HG02943 (cell line): ENCODE results near the gene HOXA11.

ENCODE experiments used
- ATAC-seq: cut with Tn5 transposase; IDR thresholded peaks from one replicate; pipeline ENCODE4 v1.9.1; 2021; ENCODE audit warnings: mild to moderate bottlenecking, low read depth, moderate library complexity; ENCODE audit not compliant: unreplicated experiment

The HOXA11 gene

DNA sequence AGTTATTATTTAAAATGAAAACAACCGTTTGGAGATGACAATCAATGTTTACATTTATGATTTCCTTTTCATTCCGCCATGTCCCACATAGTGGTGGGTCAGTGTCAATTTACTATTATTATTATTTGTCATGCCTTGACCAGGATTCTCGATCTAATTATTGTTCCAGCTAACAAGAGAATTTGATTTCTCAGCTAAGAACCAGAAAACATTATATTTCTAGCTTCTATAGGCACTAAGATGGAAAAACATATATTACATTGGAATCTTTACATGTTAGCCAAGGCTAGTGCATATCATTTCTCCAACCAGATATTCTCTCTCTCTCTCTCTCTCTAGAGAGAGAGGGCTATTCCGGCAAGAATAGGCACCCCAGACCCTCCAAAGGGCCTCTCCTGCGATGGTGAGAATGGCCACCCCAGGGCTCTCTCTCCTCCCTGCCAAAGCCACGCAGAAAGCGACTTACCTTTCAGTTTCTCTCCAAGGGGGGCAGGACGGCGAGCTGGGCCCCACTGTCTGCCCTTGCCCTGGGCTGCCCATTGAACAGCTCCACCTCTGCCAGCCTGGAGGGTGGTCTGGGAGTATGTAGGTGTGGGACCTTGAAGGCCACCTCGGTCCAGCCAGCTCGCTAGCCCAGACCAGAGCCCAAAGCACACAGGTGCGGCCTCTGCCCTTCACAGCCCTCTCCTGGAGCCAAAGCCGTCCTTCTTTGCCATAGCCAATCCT is 35.0 kb downstream of the HOXA11 start:
- peak; percentile 9 for ATAC-seq

DNA sequence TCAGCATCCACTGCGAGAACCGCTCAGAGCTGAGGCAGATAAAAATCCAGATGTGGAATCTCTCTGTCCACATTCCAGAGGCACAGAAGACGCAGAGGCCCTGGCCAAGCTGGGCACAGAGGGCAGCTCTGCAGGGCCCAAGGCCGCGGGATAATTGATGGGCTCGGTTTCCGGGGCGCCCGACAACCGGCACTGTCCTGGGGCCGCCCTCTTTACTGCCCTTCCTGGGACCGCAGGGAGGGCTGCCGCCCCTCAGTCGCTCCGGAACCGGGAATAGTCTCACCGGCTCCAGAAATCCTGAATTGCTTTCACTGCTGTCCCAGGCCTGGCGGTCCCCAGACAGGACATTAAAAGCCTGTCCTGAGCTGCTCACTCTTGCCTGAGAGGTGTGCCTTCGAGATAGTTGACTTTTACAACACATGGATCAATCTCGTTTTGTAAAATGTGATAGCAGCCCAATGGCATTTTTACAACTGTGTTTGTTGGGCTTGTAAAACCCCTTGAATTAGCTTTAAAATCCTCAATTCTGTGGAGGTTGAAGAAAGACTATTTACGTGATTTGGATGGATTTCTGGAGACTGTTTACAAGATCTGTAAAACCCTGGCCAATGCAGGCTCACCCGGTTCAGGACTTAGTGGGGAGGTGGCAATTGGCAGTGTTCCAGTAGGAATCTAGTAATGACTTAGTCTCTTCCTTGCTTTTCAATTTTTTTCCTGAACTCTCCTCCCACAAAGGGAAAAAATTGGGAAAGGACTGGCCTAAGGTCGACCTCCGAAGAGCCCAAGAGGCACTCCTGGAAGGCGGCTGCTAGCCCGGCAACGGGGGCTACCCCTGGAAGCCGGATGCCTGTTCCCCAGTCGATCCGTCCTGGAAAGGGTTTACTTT is 36.0 kb downstream of the HOXA11 start:
- ATAC-seq, result no peak

DNA sequence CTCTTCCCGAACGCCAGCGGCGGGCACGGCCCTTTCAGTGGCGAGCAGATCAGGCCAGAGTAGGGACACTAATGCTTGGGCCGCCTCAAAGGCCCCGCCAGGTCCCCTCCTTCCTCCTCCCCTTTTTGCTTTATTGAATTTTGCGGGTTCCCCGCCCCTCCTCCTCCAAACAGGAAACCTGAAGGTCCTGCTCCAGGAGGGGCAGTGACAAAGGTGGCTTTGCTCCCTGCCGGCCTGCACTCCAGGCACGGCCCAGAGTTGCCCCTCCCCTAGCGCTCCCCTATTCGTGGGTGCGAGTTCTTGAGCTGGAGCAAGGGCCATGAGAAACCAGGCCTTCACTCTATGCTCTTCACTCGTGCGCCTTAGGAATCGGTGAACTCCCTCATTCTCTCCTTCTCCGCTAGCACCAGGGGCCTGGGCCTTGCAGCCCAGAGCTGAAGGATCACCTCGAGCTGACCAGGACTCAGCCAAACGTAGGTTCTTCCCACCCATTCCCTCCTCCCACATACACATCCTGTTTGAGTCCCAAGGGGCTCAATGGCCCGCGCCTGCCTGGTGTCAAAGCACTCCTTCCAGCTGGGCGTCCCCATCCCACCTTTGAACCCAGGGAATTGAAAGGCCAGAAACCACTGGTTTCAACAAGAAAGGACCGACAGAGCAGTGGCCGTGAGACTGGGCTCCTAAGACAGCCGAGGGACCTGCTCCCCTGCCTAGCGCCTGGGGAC is 36.8 kb downstream of the HOXA11 start:
- no peak for ATAC-seq

DNA sequence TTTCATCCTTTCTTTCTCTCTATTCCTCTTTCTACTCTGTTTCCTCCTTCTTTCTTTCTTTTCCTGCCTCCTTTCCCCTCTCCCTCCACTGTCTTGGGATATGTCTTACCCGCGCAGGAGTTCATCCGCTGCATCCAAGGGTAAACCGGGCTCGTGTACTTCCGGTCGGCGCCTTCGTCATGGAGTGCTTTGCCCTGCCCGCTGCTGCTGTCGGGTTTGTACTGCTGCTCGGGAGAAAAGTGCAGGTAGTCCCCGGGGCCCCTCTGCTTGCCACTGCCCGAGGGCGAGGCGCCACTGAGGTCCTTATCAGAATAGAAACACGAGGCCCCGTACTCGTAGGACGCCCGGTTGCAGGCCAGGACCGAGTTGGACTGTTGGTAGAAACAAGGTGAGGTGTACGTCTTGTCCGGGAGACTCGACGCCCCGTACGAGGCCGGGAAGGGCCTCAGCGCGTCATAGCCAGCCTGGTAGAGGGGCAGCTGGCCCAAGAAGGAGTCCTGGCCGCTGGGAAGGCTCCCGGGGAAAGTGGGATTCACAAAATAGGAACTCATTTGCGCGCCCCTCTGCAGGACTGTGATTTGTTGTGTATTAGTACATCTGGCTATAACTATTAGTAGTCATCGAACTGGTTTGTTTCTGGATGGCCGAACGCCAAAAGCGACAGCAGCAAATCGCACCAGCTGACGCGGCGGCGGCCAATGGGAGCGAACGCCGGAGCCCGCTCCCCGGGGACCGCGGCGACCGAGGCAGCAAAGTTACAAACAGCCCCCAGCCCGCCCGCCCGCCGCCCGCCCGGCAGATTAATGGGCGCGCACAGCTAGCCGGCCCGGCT is 37.6 kb downstream of the HOXA11 start, which contains the start of gene HOXA6:
Gene HOXA6, minus strand, starts transcription at position 576 of the 832 bp plus-strand sequence. Its CDS starts 25 bp downstream, at position 551.
- ATAC-seq, result no peak

DNA sequence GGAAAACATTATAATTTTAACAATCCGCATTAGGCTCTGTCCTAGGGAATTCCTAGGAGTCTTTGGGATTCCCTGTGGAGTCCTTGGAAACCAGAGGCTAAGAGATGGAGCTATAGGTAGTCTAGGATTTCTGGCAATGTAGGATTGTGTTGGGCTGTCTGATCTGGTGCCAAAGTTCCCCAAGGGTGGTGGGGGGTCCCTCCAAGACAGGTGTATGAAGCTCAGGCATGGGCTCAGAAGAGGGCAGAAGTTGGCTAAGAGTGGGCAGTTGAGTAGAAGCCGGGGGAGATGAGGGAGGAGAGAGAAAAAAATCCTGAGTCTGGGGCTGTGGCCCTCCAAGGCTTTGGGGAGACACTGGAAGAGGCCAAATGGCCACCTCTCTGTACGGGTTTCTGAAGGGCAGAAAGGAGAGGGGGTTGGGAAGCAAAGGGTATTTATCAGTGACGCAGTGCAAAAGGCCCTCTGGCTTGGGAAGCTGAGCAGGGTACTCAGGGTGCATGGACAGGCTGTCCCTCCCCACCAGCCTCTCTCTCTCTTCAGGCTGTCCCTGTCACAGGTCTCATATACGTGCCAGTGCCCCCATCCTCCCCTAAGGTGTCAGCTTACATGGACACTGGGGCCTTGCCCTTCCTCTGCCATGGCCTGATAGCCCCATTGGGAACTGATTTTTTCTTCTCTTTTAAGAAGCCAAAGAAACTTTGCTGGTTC is 38.4 kb downstream of the HOXA11 start:
- ATAC-seq, result no peak

DNA sequence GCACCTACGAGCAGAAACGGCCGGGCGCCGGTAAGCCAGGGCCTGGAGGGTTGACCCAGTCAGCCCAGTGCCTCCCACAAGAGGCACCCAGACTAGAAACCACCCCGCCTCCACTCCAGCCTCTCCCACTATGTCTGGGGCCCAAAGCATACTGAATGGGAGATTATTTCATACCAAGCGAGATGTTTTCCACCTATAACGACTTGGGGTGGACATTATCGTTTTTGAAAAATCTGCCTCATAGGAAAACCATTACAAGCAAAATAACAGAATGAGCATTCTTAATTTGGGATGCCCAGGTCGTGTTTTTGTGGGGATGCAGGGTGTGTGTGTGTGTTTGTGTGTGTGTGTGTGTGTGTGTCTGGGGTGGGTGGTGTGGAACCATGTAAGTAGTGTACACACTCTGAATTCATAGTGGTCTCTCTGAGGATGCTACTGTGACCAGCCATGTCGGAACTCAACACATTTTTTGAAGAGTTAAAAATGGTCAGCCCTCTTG is 39.1 kb downstream of the HOXA11 start:
- no peak for ATAC-seq

DNA sequence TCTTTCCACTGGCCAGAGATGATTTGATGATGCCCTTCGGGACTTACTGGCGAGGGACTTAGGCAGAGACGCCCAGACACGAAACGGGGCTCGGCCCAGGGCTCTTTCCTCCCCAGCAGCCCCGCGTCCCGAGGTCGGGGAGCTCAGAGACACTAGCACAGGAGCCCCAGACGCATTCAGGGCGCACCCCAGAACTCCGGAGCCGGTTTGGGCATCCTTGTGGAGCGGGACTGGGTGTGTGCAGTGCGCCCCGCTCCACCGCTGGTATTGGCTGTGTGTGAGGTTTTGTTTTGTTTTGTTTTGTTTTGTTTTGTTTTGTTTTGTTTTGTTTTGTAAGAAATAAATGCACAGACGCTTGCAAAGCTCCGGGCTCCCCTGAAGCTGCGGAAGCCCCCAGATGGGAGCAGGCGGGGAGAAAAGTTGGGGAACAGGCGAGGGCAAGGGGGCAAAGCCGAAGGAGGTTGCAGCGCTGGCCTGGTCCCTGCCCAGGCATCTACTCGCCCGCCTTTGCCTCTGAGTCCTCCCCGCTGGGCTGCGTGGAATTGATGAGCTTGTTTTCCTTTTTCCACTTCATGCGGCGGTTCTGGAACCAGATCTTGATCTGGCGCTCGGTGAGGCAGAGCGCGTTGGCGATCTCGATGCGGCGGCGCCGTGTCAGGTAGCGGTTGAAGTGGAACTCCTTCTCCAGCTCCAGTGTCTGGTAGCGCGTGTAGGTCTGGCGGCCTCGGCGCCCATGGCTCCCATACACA is 39.7 kb downstream of the HOXA11 start:
- ATAC-seq, result no peak

DNA sequence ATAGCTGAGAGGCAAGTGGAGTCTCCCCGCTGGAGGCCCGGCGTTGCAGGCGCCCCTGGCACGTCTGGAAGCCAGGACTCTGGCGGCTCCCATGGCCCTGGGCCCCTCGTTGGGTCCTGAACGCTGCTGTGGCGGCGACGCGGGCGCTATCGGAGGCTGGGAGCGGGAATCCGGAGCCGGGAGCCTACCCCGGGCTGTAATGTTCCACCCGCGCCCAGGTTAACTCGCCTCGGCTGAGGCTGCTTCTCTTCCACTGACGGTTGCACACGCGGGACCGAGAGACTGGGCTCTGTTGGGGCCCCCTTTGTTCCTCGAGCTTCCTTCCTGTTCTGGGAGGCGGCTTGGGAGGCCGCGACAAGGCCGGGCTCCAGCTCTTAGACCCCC is 40.3 kb downstream of the HOXA11 start:
- no peak for ATAC-seq

DNA sequence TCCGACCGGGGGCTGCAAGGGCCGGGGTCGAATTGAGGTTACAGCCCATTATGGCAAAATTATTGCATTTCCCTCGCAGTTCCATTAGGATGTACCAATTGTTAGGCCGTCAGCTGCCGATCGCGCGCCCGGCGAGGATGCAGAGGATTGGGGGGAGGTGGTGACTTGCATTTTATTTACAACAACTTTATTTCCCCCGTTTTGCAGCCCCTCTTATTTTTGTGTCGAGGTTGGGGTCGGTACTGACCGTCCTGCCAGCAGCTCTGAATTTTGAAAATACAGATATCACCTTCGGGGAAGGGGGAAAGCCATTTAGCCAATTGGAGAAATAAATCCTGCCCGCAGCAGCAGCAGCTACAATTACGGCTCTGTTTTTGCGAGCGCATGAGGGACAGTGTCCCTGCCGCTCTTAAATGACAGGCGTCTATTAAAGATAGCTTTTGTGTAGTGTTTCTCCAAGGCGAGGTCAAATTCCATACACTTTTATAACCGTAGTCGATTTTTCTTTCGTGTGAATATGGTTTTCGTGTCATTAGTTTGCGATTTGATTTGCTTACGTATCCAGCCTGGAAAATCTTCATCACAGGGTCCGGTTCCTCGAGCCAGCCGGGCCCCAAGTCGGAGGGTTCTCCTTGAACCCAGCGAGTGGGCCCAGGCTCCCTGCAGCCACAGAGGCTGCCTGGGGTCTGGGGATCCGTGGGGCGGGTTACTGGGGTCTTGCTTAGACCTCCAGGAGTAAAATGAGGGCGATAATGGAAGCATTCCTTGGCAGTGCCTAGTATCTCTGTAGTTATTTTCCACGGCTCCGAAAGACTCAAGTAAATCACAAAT is 40.9 kb downstream of the HOXA11 start:
- no peak for ATAC-seq

DNA sequence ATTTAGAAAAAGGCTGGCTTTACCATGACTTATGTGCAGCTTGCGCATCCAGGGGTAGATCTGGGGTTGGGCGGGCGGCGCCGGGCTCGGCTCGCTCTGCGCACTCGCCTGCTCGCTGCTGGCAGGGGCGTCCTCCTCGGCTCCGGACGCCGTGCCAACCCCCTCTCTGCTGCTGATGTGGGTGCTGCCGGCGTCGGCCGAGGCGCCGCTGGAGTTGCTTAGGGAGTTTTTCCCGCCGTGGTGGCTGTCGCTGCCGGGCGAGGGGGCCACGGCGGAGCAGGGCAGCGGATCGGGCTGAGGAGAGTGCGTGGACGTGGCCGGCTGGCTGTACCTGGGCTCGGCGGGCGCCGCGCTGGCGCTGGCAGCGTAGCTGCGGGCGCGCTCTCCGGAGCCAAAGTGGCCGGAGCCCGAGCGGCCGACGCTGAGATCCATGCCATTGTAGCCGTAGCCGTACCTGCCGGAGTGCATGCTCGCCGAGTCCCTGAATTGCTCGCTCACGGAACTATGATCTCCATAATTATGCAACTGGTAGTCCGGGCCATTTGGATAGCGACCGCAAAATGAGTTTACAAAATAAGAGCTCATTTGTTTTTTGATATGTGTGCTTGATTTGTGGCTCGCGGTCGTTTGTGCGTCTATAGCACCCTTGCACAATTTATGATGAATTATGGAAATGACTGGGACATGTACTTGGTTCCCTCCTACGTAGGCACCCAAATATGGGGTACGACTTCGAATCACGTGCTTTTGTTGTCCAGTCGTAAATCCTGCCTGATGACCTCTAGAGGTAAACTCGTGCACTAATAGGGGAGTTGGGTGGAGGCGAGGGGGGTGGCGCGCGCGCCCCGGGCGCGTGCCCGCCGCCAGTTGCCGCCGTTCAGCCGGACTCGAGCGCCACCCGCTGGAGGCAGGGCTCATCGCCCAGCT is 41.7 kb downstream of the HOXA11 start, which contains the start of gene HOXA5:
Gene HOXA5, minus strand, starts transcription at position 659 of the 927 bp plus-strand sequence. Its CDS starts 74 bp downstream, at position 585.
- ATAC-seq, result no peak

DNA sequence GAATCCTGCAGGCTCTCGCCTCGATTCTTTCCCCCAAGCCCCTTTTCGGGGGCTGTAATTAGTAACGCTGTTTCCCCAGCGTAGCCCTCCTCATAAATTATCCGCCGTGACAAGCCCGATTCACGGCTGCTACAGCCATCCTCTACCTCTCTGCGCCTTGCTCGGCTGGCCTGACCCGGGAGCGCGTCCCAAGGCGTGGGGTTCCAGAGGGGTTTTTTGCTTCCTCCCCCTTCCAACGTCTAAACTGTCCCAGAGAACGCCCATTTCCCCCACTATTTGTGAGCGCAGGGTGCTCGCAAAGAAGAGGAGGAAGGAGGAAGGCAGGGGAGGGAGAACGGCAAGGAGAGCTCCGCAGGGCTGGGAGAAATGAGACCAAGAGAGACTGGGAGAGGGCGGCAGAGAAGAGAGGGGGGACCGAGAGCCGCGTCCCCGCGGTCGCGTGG is 42.4 kb downstream of the HOXA11 start:
- no peak for ATAC-seq

DNA sequence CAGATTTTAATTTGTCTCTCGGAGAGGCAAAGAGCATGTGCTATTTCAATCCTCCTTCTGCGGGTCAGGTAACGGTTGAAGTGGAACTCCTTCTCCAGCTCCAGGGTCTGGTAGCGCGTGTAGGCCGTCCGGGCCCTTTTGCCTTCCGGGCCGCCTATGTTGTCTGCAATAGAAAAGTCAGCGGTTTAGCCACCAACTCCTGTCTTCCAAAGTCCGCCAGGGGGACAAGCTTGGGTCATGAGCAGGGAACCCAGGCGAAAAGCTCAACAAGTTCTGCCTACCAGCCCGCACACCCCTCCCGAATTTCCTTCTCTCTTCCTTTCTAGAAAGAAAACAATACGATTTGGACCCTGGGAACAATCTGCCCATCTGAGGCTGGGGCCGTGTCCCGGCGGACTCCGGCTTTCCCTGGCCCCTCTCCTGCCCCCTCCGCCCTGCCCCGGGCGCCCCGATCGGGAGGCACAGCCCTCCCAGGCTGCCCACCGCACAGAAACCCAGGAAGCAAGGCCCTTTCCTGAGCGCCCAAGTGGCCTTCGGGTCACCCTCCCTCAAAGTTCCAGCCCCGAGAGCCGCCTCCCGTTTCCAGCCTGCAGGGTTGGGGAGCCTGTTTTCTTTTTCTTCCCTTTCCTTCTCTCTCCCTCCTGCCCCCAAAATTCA is 43.0 kb downstream of the HOXA11 start:
- ATAC-seq, result no peak

DNA sequence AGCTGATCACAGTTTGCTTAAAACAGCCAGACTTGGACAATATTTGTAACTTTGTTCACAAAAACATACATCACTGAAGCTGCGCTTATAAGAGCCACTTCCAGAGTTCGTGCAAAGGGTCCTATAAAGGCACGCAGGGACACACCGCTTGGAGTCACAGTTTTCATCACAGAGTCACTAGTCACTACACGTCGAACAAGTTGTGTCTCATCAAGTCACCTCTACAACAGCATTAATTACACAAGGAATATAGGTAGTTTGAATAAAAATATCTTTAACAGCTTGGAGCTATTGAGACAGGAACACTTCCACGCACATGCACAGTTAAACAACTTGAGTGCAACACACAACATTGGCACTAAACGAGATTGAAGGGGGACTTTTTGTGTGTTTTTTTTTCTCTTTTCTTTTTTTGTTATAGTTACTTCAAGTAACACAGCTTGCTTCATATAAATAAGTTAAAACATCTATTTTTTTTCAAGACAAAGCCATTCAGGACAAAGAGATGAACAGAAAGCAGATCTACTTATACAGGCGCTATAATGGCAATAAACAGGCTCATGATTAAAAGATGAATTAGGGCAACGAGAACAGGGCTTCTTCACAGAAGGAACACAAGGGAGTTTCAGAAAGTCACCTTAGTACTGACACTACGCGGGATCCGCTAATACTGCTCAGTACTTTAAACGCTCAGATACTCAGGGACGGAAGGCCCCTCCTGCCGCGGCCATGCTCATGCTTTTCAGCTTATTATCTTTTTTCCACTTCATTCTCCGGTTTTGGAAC is 43.7 kb downstream of the HOXA11 start:
- ATAC-seq, result no peak

DNA sequence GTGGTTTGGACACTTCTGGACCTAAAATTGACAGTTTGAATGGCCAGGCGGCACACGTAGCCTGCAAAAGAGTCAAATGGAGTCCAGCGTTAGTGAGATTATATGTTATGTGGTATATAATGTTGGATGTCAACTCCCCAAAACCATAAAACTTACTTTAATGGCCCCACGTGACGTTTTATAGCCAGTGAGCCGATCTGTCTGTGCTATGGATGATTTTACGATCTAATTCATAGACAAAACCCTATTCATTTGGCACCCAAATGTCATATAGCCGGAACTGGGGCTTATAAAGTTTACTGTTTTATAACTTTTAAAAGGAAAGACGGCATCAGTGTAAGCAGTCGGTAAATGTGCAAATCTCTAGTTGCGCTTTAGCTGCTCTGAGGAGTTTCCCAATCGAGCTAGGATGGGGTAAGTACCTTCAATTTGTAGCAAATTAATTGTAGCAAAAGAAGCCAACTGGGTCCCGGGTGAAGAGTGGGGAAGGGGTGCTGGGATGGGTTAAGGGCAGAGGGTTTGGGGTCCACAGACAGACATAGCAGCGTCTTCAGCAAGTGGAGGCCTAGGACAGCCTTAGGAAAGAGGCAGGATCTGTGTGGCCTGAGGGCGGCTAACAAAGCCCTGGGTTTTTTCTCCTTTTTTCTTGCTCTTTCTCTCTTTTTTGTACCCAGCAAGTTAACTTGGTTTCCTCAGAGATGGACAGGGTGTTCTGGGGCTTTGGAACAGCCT is 44.7 kb downstream of the HOXA11 start:
- ATAC-seq, result no peak
